HFFc6 (cell line): ENCODE measurements around the gene TSNAXIP1. TPM values are rescaled to one million over a fixed set of nuclear protein-coding genes. Genes with fewer than 3 reads are reported as not detected.

Experiments
- DNase-seq: peaks from one replicate; pipeline ENCODE4 v3.0.0-alpha.2; 2018
- H3K27ac Mint-ChIP-seq: 2 replicates; pipeline ENCODE4 v1.8.0; 2020; ENCODE audit warnings: mild to moderate bottlenecking, mixed read lengths
- H3K27me3 Mint-ChIP-seq: 2 replicates; pipeline ENCODE4 v1.8.0; 2021; ENCODE audit warnings: mild to moderate bottlenecking, moderate library complexity, mixed read lengths; ENCODE audit not compliant: insufficient read depth
- H3K36me3 Mint-ChIP-seq: 2 replicates; pipeline ENCODE4 v1.8.0; 2021; ENCODE audit warnings: low read depth, mixed read lengths
- H3K4me1 Mint-ChIP-seq: 2 replicates; pipeline ENCODE4 v1.8.0; 2020; ENCODE audit warnings: low read depth, mixed read lengths
- H3K4me3 Mint-ChIP-seq: 2 replicates; pipeline ENCODE4 v1.8.0; 2020; ENCODE audit warnings: mild to moderate bottlenecking, moderate library complexity, mixed read lengths
- H3K9me3 Mint-ChIP-seq: 2 replicates; pipeline ENCODE4 v1.8.0; 2020; ENCODE audit warnings: mild to moderate bottlenecking, mixed read lengths
- total RNA-seq, 6 experiments: library from RNA; stranded (reverse); fragmentation: NEBNext Ultra II Directional; extraction: Animal tissue kit (Norgen Biotek cat#: 25700); gene quantifications; 2 replicates in 1 of 6; 3 replicates in 5 of 6; pipeline ENCODE4 v1.2.3, GENCODE V29; 2021
- TF ChIP-seq, protein P1 (sequence below): fragments of 200-600 bp; sonication (generic); IDR thresholded peaks from 2 replicates; pipeline ENCODE4 v1.5.0; 2021; ENCODE audit warnings: antibody characterized with exemption, mild to moderate bottlenecking

The TSNAXIP1 gene
- total RNA-seq, 6 experiments from 2014 or later = 0.23 to 1.3 (median 0.79) TPM

DNA sequence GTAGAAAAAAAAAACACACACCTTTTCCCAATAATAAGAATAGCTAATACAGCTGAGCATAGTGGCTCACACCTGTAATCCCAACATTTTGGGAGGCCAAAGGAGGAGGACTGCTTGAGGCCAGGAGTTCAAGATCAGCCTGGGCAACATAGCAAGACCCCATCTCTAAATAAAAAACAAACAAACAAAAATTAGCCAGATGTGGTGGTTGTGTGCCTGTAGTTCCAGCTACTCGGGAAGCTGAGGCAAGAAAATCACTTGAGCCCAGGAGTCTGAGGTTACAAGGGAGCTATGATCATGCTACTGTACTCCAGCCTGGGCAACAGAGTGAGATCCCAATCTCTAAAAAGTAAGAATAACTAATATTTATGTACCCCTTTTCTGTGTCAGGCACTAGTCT lies 44.8 kb upstream of the TSNAXIP1 start:
- peaks cover 10% of the 10 kb centered on the region; the same call in 1 of the 2 replicates for H3K36me3 Mint-ChIP-seq
- H3K9me3 Mint-ChIP-seq = no peaks in the 10 kb centered on the region
- no peak overlapping the region for H3K27ac Mint-ChIP-seq
- TF ChIP-seq, protein P1, sequence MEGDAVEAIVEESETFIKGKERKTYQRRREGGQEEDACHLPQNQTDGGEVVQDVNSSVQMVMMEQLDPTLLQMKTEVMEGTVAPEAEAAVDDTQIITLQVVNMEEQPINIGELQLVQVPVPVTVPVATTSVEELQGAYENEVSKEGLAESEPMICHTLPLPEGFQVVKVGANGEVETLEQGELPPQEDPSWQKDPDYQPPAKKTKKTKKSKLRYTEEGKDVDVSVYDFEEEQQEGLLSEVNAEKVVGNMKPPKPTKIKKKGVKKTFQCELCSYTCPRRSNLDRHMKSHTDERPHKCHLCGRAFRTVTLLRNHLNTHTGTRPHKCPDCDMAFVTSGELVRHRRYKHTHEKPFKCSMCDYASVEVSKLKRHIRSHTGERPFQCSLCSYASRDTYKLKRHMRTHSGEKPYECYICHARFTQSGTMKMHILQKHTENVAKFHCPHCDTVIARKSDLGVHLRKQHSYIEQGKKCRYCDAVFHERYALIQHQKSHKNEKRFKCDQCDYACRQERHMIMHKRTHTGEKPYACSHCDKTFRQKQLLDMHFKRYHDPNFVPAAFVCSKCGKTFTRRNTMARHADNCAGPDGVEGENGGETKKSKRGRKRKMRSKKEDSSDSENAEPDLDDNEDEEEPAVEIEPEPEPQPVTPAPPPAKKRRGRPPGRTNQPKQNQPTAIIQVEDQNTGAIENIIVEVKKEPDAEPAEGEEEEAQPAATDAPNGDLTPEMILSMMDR = no peak
- no peak overlapping the region for H3K4me3 Mint-ChIP-seq
- DNase-seq = no peak
- H3K4me1 Mint-ChIP-seq = no peaks in the 10 kb centered on the region; the same call in 1 of the 2 replicates
- H3K27me3 Mint-ChIP-seq = peaks cover 2% of the 10 kb centered on the region; the same call in 1 of the 2 replicates

DNA sequence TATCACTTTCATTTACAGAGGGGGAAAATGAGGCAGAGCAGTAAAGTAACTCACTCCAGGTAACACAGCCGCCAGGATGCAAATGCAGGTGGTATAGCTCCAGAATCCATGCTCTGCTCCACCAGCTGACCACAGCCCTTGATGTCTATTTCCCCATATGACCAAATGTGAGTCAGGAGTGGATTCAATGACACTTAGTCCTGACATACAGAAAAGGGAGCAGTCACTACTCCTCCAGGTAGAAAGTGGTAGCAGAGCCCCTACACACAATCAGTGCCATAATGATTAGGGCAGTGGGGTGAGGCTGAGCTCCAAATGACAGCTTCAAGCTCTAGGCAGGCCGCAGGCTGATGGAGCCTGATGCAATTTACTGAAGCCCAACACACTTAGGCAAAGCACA lies 44.3 kb upstream of the TSNAXIP1 start:
- Mint-ChIP-seq H3K27me3 (peaks cover 2% of the 10 kb centered on the region; the same call in 1 of the 2 replicates), H3K27ac (no peak overlapping the region), H3K36me3 (peaks cover 10% of the 10 kb centered on the region; the same call in 1 of the 2 replicates), H3K4me3 (no peak overlapping the region), H3K9me3 (no peaks in the 10 kb centered on the region), H3K4me1 (no peaks in the 10 kb centered on the region; the same call in 1 of the 2 replicates)
- DNase-seq = no peak
- TF ChIP-seq, protein P1 = no peak

DNA sequence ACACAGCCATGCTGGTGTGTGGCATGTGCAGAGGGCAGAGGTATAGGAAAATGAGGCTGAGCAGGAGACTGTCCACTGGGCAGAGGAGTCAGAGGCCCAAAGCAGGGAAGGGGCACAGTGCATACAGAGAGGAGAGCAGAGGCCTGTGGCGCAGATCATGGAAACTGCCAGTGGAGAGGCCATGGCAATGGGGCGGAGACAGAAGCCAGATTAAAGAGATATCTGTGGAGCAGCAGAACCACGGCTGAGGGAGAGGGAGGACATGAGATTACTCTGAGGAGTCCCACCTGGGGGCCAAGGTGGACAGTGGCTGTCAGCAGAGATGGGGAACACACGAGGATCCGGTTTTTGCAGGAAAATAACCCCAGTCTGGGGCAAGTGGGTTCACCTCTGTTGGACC lies 43.6 kb upstream of the TSNAXIP1 start:
- Mint-ChIP-seq H3K27me3 (peaks cover 2% of the 10 kb centered on the region; the same call in 1 of the 2 replicates), H3K36me3 (peaks cover 10% of the 10 kb centered on the region; the same call in 1 of the 2 replicates), H3K9me3 (no peaks in the 10 kb centered on the region), H3K4me1 (no peaks in the 10 kb centered on the region; the same call in 1 of the 2 replicates), H3K27ac (no peak overlapping the region), H3K4me3 (no peak overlapping the region)
- TF ChIP-seq, protein P1 = no peak
- DNase-seq = no peak

DNA sequence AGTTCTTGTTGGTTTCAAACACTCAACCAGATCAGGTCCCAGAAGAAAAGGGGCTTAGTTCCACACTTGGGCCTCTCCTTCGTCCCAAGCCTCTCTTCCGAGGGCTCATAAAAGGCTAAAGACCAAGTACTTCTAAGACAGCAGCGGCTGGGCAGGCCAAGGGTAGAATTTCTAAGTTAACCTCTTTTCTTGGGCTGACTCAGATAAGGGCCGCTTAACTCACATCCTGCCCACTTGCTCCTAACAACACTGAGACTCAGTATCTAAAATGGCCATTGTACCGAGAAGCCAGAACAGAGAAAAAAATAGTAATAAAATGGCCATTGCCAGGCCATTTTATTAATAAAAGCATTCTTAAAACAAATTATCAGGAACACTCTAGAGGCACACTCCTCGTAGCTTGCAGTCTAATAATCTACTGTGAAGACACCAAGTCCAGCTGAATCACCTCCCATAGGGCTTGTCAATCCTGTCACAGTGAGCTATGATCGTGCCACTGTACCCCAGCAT lies 42.5 kb upstream of the TSNAXIP1 start:
- Mint-ChIP-seq H3K4me3 (no peak overlapping the region), H3K9me3 (no peaks in the 10 kb centered on the region), H3K36me3 (peaks cover 10% of the 10 kb centered on the region; the same call in 1 of the 2 replicates), H3K27ac (no peak overlapping the region), H3K4me1 (no peaks in the 10 kb centered on the region; the same call in 1 of the 2 replicates), H3K27me3 (peaks cover 2% of the 10 kb centered on the region; the same call in 1 of the 2 replicates)
- TF ChIP-seq, protein P1 = no peak
- no peak for DNase-seq

DNA sequence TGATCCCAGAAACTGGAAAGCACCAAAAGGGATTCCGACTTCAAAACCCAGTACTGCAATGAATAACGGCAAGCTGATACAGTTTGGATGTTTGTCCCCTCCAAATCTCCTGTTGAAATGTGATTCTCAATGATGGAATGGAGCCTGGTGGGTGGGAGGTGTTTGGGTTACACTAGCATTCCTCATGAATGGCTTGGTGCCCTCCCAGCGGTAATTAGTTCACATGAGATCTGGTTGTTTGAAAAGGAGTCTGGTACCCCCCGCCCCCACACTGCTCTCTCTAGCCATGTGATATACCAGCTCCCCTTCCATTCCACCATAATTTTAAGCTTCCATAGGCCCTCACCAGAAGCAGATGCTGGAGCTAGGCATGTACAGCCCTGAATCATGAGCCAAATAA lies 40.4 kb upstream of the TSNAXIP1 start:
- H3K27me3 Mint-ChIP-seq = peaks cover 2% of the 10 kb centered on the region; the same call in 1 of the 2 replicates
- no peaks in the 10 kb centered on the region for H3K9me3 Mint-ChIP-seq
- H3K27ac Mint-ChIP-seq = no peak overlapping the region
- TF ChIP-seq, protein P1 = no peak
- no peak for DNase-seq
- no peak overlapping the region for H3K4me3 Mint-ChIP-seq
- H3K4me1 Mint-ChIP-seq = peaks cover 9% of the 10 kb centered on the region
- H3K36me3 Mint-ChIP-seq = peaks cover 13% of the 10 kb centered on the region
